ENCODE measurements around the gene GSTM4.

GSTM4 gene

DNA sequence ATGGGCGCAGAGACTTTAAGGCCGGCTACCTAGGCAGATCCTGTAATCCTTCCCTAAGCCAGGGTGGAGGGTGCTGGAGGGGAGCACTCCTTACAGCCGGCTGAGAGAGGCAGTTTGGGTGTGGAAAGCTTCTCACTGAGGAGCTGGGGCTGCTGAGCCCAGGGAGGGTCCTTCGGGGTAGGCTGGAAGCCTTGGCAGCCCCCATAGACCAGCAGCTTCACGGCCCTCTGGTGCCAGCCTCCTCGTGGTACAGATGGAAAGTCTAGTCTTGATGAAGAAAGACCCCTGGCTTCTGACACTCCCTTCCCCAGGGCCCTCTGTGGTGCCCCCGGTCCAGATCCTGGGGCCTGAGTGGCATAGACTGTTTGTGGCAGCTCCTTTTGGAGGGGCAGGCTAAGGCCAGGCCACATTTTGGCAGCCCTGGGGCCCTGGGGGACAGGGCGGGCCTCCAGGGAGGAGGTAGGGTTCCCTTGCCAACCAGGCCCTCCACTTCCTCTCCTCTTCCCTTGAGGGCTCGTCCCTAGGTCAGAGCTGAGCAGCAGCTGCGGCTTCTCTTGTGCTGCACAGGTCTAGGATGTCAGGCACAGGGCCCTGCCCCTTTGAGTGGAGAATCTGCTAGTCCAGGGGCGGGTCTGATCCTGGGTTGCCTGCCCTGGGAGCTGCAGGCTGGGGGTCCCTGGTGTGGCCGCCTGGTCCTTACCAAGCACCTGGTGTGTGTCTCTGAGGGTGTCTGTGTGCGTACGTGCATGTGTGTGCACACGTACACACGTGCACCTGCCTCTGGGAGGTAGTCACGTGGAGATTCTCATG, 31.5 kb upstream of the GSTM4 start:
- no peak for DNase-seq (ENCODE audit: low read depth)

DNA sequence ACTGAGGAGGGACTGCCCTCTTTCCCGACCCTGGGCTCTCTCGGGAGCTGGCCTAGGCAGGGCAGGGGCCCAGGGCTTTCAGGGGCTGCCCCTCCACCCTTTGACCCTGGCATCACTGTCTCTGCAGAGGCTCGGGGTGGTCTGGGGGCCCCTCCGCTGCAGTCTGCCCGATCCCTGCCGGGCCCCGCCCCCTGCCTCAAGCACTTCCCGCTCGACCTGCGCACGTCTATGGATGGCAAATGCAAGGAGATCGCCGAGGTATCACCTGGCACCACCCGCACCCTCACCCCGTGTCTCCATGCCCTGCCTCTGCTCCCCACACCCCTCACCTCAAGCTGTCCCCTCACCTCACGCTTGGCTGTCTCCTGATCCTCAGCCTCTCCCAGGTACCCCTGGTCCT, 30.7 kb upstream of the GSTM4 start:
- no peak for DNase-seq (ENCODE audit: low read depth)

DNA sequence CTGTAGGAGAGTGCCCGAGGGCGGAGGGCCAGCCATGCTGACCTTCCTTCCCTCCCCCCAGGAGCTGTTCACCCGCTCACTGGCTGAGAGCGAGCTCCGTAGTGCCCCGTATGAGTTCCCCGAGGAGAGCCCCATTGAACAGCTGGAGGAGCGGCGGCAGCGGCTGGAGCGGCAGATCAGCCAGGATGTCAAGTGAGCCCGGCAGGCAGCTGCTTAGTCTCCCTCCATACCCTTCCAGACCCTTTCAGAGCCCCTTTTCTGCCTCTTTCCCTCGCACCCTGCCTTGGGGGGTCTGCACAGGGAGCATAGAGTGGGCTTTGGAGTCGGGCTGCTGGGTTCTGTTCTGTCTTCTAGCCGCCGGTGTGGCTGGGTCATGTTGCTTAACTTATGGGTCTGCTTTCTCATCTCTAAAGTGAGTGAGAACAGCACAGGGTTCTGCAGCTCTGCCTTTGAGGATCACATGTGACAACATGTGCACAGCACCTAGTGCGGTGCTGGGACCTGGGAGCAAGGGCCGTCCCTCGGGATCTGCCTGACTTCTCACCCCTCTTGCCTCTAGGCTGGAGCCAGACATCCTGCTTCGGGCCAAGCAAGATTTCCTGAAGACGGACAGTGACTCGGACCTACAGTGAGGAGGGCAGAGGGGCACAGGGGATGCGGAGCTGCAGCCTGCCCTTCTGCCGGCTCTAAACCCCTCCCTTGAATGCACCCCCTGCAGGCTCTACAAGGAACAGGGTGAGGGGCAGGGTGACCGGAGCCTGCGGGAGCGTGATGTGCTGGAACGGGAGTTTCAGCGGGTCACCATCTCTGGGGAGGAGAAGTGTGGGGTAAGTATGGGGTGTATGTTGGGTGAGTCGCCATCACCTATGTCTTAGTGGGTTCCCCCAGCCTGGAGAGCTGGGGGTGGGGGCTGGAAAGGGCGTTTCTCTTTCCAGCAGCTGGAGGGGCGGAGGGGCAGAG, 30.0 kb upstream of the GSTM4 start:
- DNase-seq (ENCODE audit: low read depth): no peak

DNA sequence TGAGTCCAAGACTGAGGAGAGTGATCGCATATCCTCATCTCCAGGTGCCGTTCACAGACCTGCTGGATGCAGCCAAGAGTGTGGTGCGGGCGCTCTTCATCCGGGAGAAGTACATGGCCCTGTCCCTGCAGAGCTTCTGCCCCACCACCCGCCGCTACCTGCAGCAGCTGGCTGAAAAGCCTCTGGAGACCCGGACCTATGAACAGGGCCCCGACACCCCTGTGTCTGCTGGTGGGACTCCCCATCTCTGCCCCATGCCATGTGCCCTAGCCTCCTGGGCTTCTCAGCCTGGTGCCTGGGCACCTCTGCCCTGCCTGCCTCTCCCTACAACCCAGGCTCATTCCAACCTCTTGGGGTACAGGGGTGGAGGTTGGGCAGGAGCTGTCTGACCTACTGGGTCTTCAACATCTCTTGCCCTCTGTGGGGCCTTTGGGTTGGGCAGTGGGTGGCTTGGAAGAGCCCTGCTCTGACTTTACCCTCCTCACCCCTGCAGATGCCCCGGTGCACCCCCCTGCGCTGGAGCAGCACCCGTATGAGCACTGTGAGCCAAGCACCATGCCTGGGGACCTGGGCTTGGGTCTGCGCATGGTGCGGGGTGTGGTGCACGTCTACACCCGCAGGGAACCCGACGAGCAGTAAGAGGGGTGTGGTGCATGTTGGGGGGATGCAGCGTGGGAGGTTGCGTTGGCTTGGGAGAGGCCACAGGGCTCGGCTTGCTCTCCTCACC, 29.1 kb upstream of the GSTM4 start:
- DNase-seq (ENCODE audit: low read depth): no peak

DNA sequence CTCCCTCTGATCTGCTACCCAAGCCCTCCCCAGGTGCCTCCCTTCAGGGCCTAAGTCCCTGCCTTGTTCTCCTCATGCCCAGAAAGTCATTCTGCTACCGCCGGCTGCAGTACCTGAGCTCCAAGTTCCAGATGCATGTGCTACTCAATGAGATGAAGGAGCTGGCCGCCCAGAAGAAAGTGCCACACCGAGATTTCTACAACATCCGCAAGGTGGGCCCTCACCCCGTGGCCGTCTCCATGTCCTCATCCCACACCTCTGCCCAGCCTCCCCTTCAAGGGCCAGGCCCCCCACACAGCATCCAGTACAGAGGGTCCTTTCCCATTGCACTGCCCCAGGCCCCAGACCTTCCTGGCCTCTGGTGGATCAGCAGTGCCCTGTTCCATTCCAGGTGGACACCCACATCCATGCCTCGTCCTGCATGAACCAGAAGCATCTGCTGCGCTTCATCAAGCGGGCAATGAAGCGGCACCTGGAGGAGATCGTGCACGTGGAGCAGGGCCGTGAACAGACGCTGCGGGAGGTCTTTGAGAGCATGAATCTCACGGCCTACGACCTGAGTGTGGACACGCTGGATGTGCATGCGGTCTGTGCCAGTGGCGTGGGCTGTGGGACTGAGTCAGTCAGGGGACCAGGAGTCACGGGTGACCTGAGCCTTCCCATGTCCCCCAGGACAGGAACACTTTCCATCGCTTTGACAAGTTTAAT, 28.1 kb upstream of the GSTM4 start:
- no peak for DNase-seq (ENCODE audit: low read depth)

DNA sequence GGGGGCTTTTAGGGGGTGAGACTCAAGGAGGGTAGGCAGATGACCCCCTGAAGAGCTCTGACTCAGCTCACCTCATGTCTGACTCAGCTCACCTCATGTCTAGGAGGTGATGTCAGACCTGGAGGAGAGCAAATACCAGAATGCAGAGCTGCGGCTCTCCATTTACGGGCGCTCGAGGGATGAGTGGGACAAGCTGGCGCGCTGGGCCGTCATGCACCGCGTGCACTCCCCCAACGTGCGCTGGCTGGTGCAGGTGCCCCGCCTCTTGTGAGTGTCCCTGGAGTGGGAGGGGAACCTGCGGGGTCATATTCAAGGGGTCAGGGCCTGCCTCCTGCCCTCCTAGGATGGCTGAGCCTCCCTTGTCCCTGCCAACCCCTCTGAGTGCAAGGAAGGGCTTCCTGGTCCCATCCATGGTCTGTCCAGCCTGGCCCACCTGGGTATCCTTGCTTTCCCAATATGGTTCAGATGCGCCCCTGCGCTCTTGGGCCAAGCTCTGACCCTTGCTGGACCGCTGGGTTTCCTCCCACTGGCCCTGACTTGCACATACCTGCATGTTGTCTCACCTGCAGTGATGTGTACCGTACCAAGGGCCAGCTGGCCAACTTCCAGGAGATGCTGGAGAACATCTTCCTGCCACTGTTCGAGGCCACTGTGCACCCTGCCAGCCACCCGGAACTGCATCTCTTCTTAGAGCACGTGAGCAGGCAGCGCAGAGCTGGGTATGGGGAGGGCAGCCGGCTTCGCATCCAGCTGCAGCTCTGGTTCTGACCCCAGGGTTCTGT, 27.2 kb upstream of the GSTM4 start:
- no peak for DNase-seq (ENCODE audit: low read depth)

DNA sequence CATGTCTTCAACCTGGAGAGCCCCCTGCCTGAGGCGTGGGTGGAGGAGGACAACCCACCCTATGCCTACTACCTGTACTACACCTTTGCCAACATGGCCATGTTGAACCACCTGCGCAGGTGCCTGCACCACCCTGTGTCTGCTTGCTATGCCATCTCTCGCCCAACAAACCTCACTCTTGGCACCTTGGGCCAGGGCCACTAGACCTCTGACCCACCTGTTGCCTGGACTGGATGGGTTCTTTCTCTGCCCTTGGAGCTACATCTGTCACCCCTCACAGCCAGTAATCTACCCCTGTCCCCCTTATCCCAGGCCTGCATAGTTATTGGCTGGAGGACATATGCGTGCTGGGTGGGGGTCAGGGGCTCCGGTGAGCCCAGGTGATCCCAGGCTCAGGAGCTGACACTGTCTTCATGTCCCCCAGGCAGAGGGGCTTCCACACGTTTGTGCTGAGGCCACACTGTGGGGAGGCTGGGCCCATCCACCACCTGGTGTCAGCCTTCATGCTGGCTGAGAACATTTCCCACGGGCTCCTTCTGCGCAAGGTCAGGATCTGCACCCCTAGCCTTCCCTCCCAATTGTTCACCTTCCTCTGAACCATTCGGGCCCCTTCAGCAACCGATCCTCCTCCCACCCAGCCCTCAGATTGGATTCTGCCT, 26.4 kb upstream of the GSTM4 start:
- DNase-seq (ENCODE audit: low read depth): no peak

DNA sequence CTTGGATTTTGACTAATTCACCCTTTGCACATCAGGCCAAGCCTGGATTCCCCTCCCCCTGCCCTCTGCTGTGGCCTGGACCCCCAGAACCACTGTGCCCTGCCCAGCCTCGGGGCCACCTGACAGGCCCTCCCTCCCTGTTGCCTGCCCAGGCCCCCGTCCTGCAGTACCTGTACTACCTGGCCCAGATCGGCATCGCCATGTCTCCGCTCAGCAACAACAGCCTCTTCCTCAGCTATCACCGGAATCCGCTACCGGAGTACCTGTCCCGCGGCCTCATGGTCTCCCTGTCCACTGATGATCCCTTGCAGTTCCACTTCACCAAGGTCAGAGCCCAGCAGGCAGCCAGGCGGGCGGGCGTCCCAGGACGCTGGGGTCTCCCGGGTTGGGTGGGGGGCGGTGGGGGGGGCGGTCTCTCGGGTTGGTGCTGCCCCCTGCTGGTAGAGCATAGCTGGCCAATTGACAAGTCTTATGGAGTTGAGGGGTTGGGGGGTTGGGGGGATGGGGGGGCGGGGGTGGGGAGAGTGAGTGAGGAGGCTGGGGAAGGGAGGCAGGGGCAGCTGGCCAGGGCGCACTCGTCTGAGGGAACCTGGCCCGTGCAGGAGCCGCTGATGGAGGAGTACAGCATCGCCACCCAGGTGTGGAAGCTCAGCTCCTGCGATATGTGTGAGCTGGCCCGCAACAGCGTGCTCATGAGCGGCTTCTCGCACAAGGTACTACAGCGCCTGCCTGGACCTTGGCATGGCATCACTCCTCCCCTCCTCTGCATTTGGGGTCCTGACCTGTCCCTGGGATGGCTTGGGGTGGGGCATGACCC, 25.6 kb upstream of the GSTM4 start:
- DNase-seq (ENCODE audit: low read depth): no peak

DNA sequence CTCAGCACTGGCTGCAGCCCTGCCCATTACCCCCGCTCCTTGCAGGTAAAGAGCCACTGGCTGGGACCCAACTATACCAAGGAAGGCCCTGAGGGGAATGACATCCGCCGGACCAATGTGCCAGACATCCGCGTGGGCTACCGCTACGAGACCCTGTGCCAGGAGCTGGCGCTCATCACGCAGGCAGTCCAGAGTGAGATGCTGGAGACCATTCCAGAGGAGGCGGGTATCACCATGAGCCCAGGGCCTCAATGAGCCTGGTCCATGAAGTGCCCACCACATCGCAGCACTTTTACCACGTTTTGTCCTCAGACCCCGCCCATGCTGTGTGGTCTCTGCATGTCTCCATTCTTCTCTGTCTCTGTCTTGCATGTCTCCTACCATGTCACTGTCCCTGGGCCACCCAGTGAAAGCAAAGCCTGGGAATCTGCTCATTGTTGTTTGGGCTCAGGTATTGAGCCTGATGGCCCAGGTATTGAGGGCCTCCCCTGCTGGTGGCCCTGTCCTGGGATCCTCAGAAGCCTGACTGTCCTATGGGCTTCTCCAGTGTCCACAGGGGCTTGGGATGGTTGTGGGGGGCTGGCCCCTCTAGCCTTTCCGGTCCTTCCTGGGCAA, 24.9 kb upstream of the GSTM4 start:
- DNase-seq (ENCODE audit: low read depth): no peak

DNA sequence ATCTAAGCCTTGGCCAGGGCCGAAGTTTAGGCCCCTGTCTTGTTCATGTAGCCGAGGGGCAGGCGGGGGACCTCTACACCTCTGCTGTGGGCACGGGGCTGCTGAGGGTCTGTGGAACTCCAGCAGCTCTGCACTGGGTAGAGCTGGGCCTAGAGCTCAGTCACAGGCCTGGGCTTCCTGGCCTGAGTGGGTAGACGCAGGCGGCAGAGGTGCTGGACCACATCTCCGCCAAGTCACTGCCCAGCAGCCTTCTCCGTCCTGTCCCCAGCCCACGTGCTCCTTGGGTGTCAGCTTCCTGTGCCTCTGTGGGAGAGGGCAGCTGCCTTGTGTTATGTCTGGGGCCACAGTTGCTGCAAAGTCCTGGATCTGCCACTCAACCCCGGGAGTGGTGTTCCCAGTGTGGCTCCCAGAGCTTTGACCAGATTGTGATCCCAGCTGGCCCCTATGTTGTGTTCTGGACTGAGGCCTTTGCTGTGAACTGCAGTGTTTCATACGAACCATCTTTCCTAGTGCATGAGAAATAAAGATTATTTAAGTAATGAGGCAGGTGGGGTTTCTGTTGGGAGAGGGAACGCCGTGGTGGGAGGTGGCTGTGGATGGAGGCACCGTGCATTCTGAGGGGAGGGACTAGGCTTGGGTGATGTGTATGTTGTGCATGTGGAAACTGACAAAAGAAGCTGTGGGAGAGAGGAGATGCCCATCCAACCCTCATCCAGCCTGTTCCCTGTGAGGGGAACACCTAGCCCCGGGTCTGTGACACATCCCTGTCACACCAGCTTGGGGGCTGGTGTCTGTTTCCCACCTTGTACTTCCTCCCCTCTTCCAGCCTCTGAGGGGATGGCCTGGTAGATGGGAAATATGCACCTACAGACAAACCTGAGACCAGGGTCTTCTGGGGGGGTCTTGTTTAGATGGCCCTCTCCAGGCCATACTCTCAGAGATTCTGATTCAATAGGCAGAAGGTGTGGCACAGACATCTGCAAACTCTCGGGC, 24.1 kb upstream of the GSTM4 start:
- no peak for DNase-seq (ENCODE audit: low read depth)

DNA sequence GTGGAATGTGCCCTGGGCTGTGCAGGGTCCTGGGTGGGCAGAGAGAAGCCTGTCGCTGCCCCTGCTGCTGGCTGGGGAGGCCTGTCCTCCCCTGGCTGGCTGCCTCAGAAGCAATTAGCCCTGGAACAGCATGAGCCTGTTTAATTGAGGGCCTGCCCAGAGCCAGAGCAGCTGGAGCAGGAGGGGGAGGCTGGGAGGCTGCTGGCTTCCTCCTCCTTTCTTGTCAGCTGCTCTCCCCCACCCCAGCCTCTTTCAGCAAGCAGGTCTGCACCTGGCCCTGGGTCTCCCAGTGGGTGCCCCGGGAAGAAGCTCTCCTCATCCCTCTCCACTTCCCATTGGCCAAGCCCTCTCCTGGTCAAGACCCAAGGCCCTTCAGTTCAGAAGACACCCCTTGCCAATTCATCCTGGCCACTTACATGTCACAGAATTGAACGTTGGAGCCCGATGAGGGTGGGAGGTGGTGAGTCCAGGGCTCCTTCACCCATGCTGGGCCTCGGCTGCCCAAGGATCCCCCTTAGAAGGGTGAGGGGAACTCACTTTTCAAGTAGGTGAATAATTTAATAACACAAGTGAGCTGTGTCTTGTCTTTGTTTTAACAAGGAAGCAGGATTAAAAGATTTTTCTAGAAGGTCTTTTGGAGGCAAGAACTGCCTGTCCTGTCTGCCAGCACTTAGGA, 23.1 kb upstream of the GSTM4 start:
- no peak for DNase-seq (ENCODE audit: low read depth)

DNA sequence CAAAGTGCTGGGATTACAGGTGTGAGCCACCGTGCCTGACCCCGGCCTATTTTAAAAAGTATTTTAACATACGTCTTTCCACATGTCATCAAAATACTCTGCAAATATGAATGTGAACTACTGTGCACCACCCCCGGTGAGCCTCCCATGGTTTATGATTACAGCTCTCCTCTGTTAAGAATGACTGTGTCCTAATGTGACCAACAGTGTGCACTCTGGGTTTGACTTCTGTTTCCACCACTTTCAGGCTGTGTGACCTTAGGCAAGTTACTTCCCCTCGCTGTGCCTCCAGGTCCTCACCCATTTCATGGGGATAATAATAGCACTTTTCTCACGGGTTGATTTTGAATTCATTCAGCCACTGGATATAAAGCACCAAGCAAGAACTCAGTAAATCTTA, 21.6 kb upstream of the GSTM4 start:
- DNase-seq (ENCODE audit: low read depth): no peak

DNA sequence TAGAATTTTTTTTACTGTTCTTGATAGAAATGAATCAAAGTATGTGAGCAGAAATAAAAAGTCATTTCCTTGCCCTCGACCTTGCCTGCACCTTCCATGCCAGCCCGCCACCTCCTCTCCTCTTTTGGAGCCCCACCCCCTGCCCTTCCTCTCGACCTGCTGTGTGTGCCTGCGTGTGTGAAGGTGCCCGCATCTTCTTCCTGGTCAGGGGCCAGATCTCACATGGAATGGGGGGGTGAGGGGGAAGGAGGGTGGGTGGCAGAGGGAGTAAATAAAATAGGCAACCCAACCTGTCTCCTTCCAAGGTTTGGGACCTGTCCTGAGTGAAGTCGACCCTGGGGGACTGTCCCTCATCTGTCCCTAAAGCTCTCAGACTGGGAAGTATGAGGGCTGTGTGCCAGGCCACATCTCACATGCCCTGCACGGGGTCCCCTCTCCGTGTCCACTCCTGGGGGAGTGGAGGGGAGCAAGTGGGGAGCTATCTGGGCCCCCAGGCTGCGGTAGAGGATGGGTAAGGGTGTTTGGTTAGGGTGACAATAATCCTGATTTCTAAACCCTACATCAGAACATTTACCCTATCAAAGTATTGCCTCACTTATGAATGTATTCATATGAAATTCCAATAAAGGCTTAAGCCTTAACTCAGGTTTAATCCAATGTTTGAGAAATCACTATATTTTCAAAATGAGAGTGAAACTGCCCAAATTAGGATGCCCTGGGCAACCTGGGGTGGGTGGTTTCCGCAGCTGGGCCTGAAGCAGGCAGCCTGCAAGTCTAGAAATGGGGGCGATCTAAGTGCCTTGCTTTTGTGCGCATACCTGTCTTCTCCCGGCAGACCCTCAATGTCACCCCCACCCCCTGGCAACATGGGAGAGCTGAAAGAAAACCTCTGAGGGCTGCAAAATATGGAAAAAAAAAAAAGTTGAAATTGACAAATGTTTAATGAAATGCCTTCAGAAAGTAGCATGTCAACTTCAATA, 20.8 kb upstream of the GSTM4 start:
- DNase-seq (ENCODE audit: low read depth): no peak

DNA sequence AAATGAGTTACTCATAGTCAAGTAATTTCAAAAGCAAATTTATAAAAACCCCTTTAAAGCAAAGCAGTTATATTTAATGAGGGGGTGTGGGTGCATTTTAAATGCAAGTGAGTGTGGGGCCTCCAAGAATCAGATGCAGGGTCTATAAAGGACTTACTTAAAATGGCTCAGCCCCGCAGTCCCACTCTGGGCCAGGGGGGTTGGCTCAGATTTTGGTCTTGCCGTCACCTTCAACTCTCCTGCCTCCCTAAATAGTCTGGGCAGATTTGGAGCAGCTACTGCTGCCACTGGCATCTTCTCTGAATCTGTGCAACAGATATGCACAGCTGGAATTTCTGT, 20.1 kb upstream of the GSTM4 start:
- no peak for DNase-seq (ENCODE audit: low read depth)

DNA sequence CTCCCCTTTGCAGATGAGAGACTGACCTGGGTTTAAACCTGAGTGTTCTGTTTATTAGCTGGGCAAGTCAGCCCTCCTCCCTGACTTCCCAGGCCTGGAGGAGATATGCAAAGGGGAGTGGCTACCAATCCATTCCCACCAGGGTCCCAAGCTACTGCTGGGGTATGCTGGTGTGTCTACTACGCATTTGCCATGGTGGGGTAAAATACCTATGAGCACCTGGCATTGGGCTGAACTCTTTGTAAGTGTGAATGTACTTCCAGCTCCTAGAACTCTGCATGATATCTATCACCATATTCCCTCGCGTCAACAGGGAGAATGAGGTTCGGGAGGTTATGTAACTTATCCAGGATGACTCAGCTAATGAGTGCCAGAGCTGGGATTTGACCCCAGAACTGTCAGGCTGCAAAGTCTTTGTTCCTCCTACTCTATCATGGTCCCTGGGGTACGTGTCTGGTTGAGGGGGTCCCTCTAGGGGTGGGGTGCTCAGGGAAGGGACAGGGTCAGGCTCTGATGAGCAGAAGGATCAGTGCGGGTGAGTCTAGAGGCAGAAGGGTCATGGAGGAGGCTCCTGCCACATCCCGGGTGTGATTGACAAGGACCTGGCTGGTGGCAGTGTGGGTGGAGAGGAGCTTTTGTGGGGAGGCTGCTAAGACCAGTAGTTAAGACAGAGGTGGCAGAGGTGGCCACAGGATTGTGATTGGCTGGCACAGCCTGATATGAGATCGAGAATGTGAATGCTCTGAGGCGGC, 19.5 kb upstream of the GSTM4 start:
- DNase-seq (ENCODE audit: low read depth): no peak

DNA sequence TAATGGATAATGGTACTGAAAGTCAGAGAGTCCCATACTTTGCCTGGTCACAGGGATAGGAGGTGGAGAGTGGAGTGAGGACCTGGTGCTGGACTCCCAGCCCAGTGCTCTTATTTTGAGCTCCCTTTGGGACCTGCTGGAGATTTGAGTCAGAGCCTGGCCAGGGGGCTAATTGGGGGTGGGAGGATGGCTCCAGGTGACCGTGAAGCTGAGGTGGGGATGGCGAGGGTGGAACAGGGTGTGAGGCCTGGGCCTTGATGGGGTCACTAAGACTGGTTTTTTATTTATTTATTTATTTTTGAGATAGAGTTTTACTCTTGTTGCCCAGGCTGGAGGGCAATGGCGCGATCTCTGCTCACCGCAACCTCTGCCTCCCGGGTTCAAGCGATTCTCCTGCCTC, 18.5 kb upstream of the GSTM4 start:
- no peak for DNase-seq (ENCODE audit: low read depth)

Measured in activated T-helper 1 cell treated with Interleukin-2 at 50 U/mL for 16 hours (primary cell).